ENCODE measurements around the gene PEX11B.

Gene PEX11B, protein sequence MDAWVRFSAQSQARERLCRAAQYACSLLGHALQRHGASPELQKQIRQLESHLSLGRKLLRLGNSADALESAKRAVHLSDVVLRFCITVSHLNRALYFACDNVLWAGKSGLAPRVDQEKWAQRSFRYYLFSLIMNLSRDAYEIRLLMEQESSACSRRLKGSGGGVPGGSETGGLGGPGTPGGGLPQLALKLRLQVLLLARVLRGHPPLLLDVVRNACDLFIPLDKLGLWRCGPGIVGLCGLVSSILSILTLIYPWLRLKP

GRCh38 chr1:145918144-145918991 is at the start of gene PEX11B:
TSS of gene PEX11B (minus strand) at chr1:145918717. CDS start at chr1:145918688, 29 bp downstream.
- peak within 1 kb of the TSS; percentile 80 for H3K4me3 ChIP-seq (ENCODE audit: low read depth, low read length)
- DNase-seq (ENCODE audit: low read depth), result peak; percentile 94
- no peak for TF ChIP-seq CTCF (IDR thresholded peaks at IDR 0.05; ENCODE audit: insufficient read depth, low read depth, low read length, missing control alignments)

DNA sequence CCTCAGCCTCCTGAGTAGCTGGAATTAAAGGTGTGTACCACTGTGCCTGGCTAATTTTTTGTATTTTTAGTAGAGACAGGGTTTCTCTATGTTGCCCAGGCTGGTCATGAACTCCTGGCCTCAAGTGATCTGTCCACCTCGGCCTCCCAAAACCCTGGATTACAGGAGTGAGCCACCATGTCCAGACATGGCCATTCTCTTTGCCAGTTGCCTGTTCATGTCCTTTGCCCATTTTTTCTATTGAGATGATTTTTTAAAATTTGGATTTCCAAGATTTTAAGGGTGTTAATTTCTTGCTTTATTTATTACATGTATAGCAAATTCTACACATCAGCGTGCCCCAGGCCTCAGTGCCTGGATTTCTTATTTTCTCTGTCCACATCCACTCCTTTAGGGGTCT is 48.8 kb upstream of the PEX11B start:
- TF ChIP-seq CTCF (IDR thresholded peaks at IDR 0.05; ENCODE audit: insufficient read depth, low read depth, low read length, missing control alignments), result no peak
- H3K4me3 ChIP-seq (ENCODE audit: low read depth, low read length), result no peak overlapping the region
- DNase-seq (ENCODE audit: low read depth), result no peak

DNA sequence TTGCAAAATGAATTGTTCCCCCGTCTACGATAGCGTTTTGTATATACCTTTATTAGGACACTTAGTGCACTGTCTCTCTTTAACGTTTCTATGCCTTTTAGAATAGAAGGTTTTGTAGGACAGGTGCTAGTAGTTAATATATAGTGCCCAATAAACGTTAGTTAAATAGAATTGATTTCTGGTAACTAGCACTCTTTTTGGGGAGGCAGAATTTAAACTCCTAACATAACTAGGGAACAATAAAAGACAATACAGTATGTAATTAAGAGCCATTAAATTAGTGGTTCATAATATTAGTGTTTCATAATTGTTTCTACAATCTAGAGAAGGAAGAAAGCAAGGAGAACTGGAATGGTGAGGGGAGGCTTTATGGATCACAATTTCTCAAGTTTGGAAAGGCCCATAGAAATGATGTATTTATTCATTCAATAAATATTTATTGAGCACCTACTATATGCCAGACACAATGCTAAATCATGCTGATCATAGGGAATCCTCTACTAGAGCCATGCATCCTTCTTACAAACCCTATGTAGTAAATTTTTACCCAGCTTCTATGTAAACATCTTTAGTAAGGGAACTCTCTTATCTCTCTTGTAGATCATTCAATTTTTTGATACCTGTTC is 46.7 kb upstream of the PEX11B start:
- TF ChIP-seq CTCF (IDR thresholded peaks at IDR 0.05; ENCODE audit: insufficient read depth, low read depth, low read length, missing control alignments), result no peak
- peak overlapping the region; percentile 81 for H3K4me3 ChIP-seq (ENCODE audit: low read depth, low read length)
- no peak for DNase-seq (ENCODE audit: low read depth)

DNA sequence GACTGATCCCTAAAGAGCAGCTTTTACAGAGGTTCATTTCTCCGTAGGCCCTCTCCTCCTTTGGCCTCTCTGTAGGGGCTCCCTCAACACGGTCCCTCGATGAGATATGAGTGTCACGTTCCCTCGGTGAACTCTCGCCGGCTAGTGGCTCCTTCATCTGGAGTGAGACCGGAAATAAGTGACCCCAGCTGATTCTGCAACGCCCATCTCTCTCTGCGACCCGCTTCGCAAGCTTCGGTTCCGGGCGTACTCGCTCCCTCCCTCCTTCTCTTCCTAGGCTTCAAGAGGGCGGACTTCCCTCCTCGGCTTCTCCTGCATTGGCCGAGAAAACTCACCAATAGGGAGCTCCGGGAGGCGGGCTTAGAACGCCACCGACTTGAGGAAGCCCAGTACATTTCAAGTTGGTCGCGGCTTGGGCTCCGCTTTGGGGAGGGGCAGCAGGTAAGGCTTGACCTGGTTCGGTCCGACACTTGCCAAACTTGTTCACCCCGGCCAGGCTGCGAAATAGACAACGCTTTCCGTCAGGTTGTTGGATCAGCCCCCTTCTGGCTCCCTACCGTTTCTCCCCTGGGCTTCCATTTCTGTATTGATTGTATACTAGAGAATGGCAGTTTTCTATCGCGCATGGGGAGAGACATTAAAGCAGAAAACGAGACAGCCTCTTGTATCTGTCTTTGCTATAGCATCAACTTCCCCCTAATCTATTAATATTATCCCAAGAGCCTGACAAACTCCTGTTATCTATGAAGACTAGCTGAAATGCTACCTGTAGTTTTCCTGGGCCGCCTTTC is 46.0 kb upstream of the PEX11B start, which contains the start of the genes ANKRD34A and POLR3GL:
Gene ANKRD34A (minus strand): TSS at position 248 of the 791 bp plus-strand sequence. CDS start 2,816 bp downstream, outside the sequence.
Gene POLR3GL (plus strand): TSS at position 363 of the 791 bp plus-strand sequence. CDS start 10,176 bp downstream, outside the sequence.
- TF ChIP-seq CTCF (IDR thresholded peaks at IDR 0.05; ENCODE audit: insufficient read depth, low read depth, low read length, missing control alignments), result no peak
- H3K4me3 ChIP-seq (ENCODE audit: low read depth, low read length), result peak within 1 kb of the TSS; percentile 81

GRCh38 chr1:145963265-145964019 is 44.9 kb upstream of the PEX11B start:
- DNase-seq (ENCODE audit: low read depth), result no peak
- no peak for TF ChIP-seq CTCF (IDR thresholded peaks at IDR 0.05; ENCODE audit: insufficient read depth, low read depth, low read length, missing control alignments)
- peak overlapping the region; percentile 81 for H3K4me3 ChIP-seq (ENCODE audit: low read depth, low read length)

More for the DNA sequence above, 46.0 kb upstream of the PEX11B start, which contains the start of the genes ANKRD34A and POLR3GL:
- DNase-seq (ENCODE audit: low read depth), result peak; percentile 97

Data from GM12865 (cell line).